Progenitor cell of endocrine pancreas (in vitro differentiated cells): ENCODE data around the gene GGT6. TPM values are rescaled to one million over a fixed set of nuclear protein-coding genes. Genes with fewer than 3 reads are reported as not detected.

Experiments
- DNase-seq: peaks from one replicate; pipeline ENCODE4 v3.0.0; 2021; ENCODE audit warnings: low spot score; ENCODE audit not compliant: unreplicated experiment
- H3K27ac Mint-ChIP-seq: 2 replicates; pipeline ENCODE4 v1.8.0; 2021; ENCODE audit warnings: mild to moderate bottlenecking, moderate library complexity, mixed read lengths
- H3K27me3 Mint-ChIP-seq: 2 replicates; pipeline ENCODE4 v1.8.0; 2021; ENCODE audit warnings: mixed read lengths
- H3K36me3 Mint-ChIP-seq: 2 replicates; pipeline ENCODE4 v1.8.0; 2022; ENCODE audit warnings: mixed read lengths; ENCODE audit not compliant: insufficient read depth
- H3K4me1 Mint-ChIP-seq: 2 replicates; pipeline ENCODE4 v1.8.0; 2021; ENCODE audit warnings: low read depth, mixed read lengths
- H3K4me3 Mint-ChIP-seq: 2 replicates; pipeline ENCODE4 v1.8.0; 2021; ENCODE audit warnings: low read depth, mild to moderate bottlenecking, moderate library complexity, mixed read lengths
- H3K9me3 Mint-ChIP-seq: 2 replicates; pipeline ENCODE4 v1.8.0; 2021; ENCODE audit warnings: low read depth, mixed read lengths
- CTCF ChIP-seq: fragments of 200-600 bp; sonication (generic); IDR thresholded peaks from one replicate; pipeline ENCODE4 v1.5.0; 2021; ENCODE audit warnings: antibody characterized with exemption, mild to moderate bottlenecking; ENCODE audit not compliant: unreplicated experiment
- total RNA-seq: library from RNA; stranded (reverse); gene quantifications from 2 replicates; pipeline ENCODE4 v1.2.1, GENCODE V29; 2021

Gene GGT6
- total RNA-seq, 1 donor from 2014 or later = not detected

- H3K27ac Mint-ChIP-seq = no peak overlapping the region
- peaks cover 5% of the 10 kb centered on the region for H3K27me3 Mint-ChIP-seq
- H3K9me3 Mint-ChIP-seq = no peaks in the 10 kb centered on the region
- H3K36me3 Mint-ChIP-seq = peaks cover 3% of the 10 kb centered on the region
- DNase-seq = no peak
- TF ChIP-seq CTCF = no peak
- peaks cover 4% of the 10 kb centered on the region for H3K4me1 Mint-ChIP-seq
- no peak overlapping the region for H3K4me3 Mint-ChIP-seq
Measured at GRCh38 chr17:4540224-4540651, 20.1 kb downstream of the GGT6 start.

- Mint-ChIP-seq H3K27me3 (peaks cover 5% of the 10 kb centered on the region), H3K36me3 (peaks cover 3% of the 10 kb centered on the region), H3K4me1 (peaks cover 4% of the 10 kb centered on the region), H3K4me3 (no peak overlapping the region), H3K27ac (no peak overlapping the region), H3K9me3 (no peaks in the 10 kb centered on the region)
- TF ChIP-seq CTCF = no peak
- DNase-seq = no peak
Measured at GRCh38 chr17:4539576-4540223, 20.7 kb downstream of the GGT6 start.

- H3K4me3 Mint-ChIP-seq = no peak overlapping the region
- H3K27me3 Mint-ChIP-seq = peaks cover 5% of the 10 kb centered on the region
- peaks cover 3% of the 10 kb centered on the region for H3K36me3 Mint-ChIP-seq
- no peaks in the 10 kb centered on the region for H3K9me3 Mint-ChIP-seq
- no peak overlapping the region for H3K27ac Mint-ChIP-seq
- no peak for TF ChIP-seq CTCF
- no peak for DNase-seq
- H3K4me1 Mint-ChIP-seq = peaks cover 4% of the 10 kb centered on the region
Measured at GRCh38 chr17:4539025-4539424, 21.4 kb downstream of the GGT6 start.

GRCh38 chr17:4538236-4539002, 22.0 kb downstream of the GGT6 start:
- peaks cover 3% of the 10 kb centered on the region for H3K36me3 Mint-ChIP-seq
- no peak overlapping the region for H3K4me3 Mint-ChIP-seq
- no peak for TF ChIP-seq CTCF
- no peak for DNase-seq
- H3K27ac Mint-ChIP-seq = no peak overlapping the region
- H3K9me3 Mint-ChIP-seq = no peaks in the 10 kb centered on the region
- peaks cover 4% of the 10 kb centered on the region for H3K4me1 Mint-ChIP-seq
- peaks cover 7% of the 10 kb centered on the region for H3K27me3 Mint-ChIP-seq

- H3K4me3 Mint-ChIP-seq = no peak overlapping the region
- peaks cover 3% of the 10 kb centered on the region for H3K36me3 Mint-ChIP-seq
- H3K9me3 Mint-ChIP-seq = no peaks in the 10 kb centered on the region
- peaks cover 4% of the 10 kb centered on the region for H3K4me1 Mint-ChIP-seq
- DNase-seq = no peak
- no peak overlapping the region for H3K27ac Mint-ChIP-seq
- H3K27me3 Mint-ChIP-seq = peaks cover 10% of the 10 kb centered on the region
- no peak for TF ChIP-seq CTCF
Measured at GRCh38 chr17:4537451-4538235, 22.7 kb downstream of the GGT6 start.
